ENCODE results near the gene ACSL5.

Gene ACSL5

DNA sequence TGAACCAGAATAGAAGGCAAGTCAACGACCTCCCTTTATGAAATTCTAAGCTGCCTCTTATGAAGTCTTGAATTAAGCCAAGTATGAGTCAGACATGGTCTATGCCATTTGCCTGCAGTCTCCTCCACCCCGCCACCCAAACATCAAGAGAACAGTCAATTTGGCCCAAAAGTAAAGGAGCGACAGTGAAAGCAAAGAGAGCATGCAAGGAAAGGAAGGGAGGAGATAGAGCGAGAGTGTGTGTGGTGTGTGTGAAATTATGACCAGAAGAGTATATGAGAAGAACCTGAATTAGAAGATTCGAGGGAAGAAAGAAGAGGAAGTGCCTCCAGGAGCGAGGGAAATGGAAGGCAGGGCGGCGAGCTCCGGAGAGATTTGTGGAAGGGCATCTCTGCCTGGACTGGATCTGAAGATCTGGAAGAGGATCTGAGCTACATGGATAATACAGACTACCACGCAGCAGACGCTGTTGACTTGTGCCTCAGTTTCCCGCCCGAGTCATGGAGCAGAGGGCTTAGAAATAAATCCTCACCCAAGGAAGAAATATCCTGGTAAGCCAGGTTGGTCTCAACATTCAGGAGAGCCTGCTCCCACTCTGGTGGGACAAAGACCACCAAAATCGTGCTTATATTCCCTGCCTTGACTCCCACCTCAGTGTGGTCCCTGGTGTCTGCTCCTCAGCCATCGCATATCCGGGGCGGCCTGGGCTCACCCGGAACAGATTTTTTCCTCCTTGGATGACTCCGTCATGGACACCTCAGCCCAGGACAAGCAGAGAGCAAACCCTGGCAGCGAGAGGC lies 72.3 kb downstream of the ACSL5 start:
- peaks cover 2% of the 10 kb centered on the region for H3K27me3 Mint-ChIP-seq (ENCODE audit: low read depth, poor library complexity)
- no peak for TF ChIP-seq CTCF (IDR thresholded peaks at IDR 0.05)
- peaks cover 31% of the 10 kb centered on the region for H3K4me1 Mint-ChIP-seq
- H3K4me3 Mint-ChIP-seq, result peak overlapping the region; percentile 95
- peaks cover 24% of the 10 kb centered on the region for H3K36me3 Mint-ChIP-seq (ENCODE audit: low read depth)
- DNase-seq, result no peak
- no peaks in the 10 kb centered on the region for H3K9me3 Mint-ChIP-seq
- H3K27ac Mint-ChIP-seq, result peak overlapping the region; percentile 100

DNA sequence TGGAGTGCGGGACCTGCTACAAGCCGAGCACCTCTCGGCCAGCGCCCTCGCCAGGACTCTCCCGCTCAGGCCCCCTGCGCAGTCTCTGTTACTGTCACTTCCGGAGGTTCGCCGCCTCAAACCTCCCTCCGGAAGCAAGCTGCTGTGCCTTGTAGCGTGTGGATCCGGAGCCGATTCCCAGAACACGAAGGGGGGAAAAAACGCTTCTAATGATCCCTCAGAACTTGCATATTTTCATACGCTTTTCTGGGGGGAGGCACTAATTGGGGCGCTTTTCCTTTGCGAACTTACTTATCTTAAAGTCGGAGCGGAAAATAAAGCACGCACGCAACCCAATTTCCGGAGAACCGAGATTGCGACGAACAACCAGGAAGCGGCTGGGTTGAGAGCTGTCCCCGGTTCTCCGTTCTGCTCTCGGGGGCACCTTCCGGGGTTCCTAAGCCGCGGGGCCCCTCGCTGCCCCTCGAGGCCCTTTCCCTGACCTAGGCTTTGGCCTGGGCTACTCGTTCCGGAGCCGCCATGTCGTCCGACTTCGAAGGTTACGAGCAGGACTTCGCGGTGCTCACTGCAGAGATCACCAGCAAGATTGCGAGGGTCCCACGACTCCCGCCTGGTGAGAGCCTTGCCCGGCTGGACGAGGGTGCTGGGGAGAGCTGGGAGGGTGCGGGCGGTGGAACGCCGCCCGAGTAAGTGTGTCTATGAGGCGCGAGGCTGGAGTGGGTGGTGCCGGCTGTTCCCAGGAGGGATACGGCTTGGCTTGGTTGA lies 73.1 kb downstream of the ACSL5 start, which contains the start of the genes VTI1A and ZDHHC6:
Gene VTI1A, plus strand, starts transcription at position 361 of the 765 bp plus-strand sequence. Its CDS starts 159 bp downstream, at position 520.
Gene ZDHHC6, minus strand, starts transcription at position 60 of the 765 bp plus-strand sequence. CDS start 1,478 bp downstream, outside the sequence.
- H3K27me3 Mint-ChIP-seq (ENCODE audit: low read depth, poor library complexity), result peaks cover 2% of the 10 kb centered on the region
- peak within 1 kb of the TSS; percentile 100 for H3K27ac Mint-ChIP-seq
- H3K36me3 Mint-ChIP-seq (ENCODE audit: low read depth), result peaks cover 19% of the 10 kb centered on the region
- DNase-seq, result peak; percentile 83
- H3K4me1 Mint-ChIP-seq, result peaks cover 31% of the 10 kb centered on the region
- TF ChIP-seq CTCF (IDR thresholded peaks at IDR 0.05), result no peak
- peak within 1 kb of the TSS; percentile 95 for H3K4me3 Mint-ChIP-seq
- H3K9me3 Mint-ChIP-seq, result no peaks in the 10 kb centered on the region

GRCh38 chr10:112447620-112447928 lies 73.7 kb downstream of the ACSL5 start:
- peak overlapping the region; percentile 100 for H3K27ac Mint-ChIP-seq

GRCh38 chr10:112448888-112449287 lies 75.0 kb downstream of the ACSL5 start:
- H3K36me3 Mint-ChIP-seq (ENCODE audit: low read depth), result peaks cover 26% of the 10 kb centered on the region
- H3K4me1 Mint-ChIP-seq, result peaks cover 31% of the 10 kb centered on the region
- H3K4me3 Mint-ChIP-seq, result peak overlapping the region; percentile 95
- no peak for TF ChIP-seq CTCF (IDR thresholded peaks at IDR 0.05)
- H3K27me3 Mint-ChIP-seq (ENCODE audit: low read depth, poor library complexity), result peaks cover 2% of the 10 kb centered on the region
- peaks cover 11% of the 10 kb centered on the region for H3K9me3 Mint-ChIP-seq
- no peak for DNase-seq
- no peak overlapping the region for H3K27ac Mint-ChIP-seq

More at GRCh38 chr10:112447620-112447928, 73.7 kb downstream of the ACSL5 start:
- no peak for TF ChIP-seq CTCF (IDR thresholded peaks at IDR 0.05)
- DNase-seq, result no peak
- peaks cover 17% of the 10 kb centered on the region for H3K36me3 Mint-ChIP-seq (ENCODE audit: low read depth)
- H3K4me1 Mint-ChIP-seq, result peaks cover 31% of the 10 kb centered on the region
- no peaks in the 10 kb centered on the region for H3K9me3 Mint-ChIP-seq
- H3K4me3 Mint-ChIP-seq, result peak overlapping the region; percentile 95
- H3K27me3 Mint-ChIP-seq (ENCODE audit: low read depth, poor library complexity), result peaks cover 2% of the 10 kb centered on the region

- no peaks in the 10 kb centered on the region for H3K4me1 Mint-ChIP-seq
- no peak overlapping the region for H3K4me3 Mint-ChIP-seq
- no peak overlapping the region for H3K27ac Mint-ChIP-seq
- no peak for DNase-seq
- no peak for TF ChIP-seq CTCF (IDR thresholded peaks at IDR 0.05)
- H3K27me3 Mint-ChIP-seq (ENCODE audit: low read depth, poor library complexity), result no peaks in the 10 kb centered on the region
- H3K36me3 Mint-ChIP-seq (ENCODE audit: low read depth), result peaks cover 27% of the 10 kb centered on the region
- peaks cover 21% of the 10 kb centered on the region for H3K9me3 Mint-ChIP-seq
These were observed 81.2 kb downstream of the ACSL5 start for GRCh38 chr10:112454910-112455779.

Measured in nephron progenitor cell (in vitro differentiated cells).